Measurements from ENCODE around the gene LRRC45. TPM values are rescaled to one million over a fixed set of nuclear protein-coding genes. Genes with fewer than 3 reads are reported as not detected.

LRRC45 gene
- total RNA-seq, 2 experiments from 2014 or later = 16.5 to 17.3 TPM

- DNase-seq = no peak
Observed at GRCh38 chr17:82041144-82041814, 18.2 kb downstream of the LRRC45 start.

GRCh38 chr17:82042649-82043048 lies 19.5 kb downstream of the LRRC45 start:
- Mint-ChIP-seq H3K36me3 (no peaks in the 10 kb centered on the region), H3K27me3 (no peaks in the 10 kb centered on the region), H3K4me3 (no peak overlapping the region), H3K27ac (no peak overlapping the region), H3K4me1 (peaks cover 12% of the 10 kb centered on the region), H3K9me3 (no peaks in the 10 kb centered on the region)
- no peak for DNase-seq

More at GRCh38 chr17:82041144-82041814, 18.2 kb downstream of the LRRC45 start:
- H3K9me3 Mint-ChIP-seq = no peaks in the 10 kb centered on the region
- H3K4me1 Mint-ChIP-seq = peaks cover 12% of the 10 kb centered on the region
- no peak overlapping the region for H3K27ac Mint-ChIP-seq
- no peak overlapping the region for H3K4me3 Mint-ChIP-seq
- no peaks in the 10 kb centered on the region for H3K27me3 Mint-ChIP-seq
- no peaks in the 10 kb centered on the region for H3K36me3 Mint-ChIP-seq

GRCh38 chr17:82043507-82043906 lies 20.4 kb downstream of the LRRC45 start:
- Mint-ChIP-seq H3K27me3 (no peaks in the 10 kb centered on the region), H3K4me1 (peaks cover 8% of the 10 kb centered on the region), H3K9me3 (no peaks in the 10 kb centered on the region), H3K27ac (no peak overlapping the region), H3K4me3 (no peak overlapping the region), H3K36me3 (no peaks in the 10 kb centered on the region)
- no peak for DNase-seq

GRCh38 chr17:82045936-82046484 lies 22.9 kb downstream of the LRRC45 start:
- H3K4me3 Mint-ChIP-seq = no peak overlapping the region
- H3K4me1 Mint-ChIP-seq = peaks cover 6% of the 10 kb centered on the region
- H3K27me3 Mint-ChIP-seq = no peaks in the 10 kb centered on the region
- H3K9me3 Mint-ChIP-seq = no peaks in the 10 kb centered on the region
- no peak for DNase-seq
- no peaks in the 10 kb centered on the region for H3K36me3 Mint-ChIP-seq
- no peak overlapping the region for H3K27ac Mint-ChIP-seq

GRCh38 chr17:82046903-82047302 lies 23.8 kb downstream of the LRRC45 start:
- Mint-ChIP-seq H3K27me3 (no peaks in the 10 kb centered on the region), H3K27ac (no peak overlapping the region), H3K4me3 (no peak overlapping the region), H3K4me1 (peaks cover 6% of the 10 kb centered on the region), H3K36me3 (no peaks in the 10 kb centered on the region), H3K9me3 (no peaks in the 10 kb centered on the region)
- DNase-seq = no peak

- H3K27ac Mint-ChIP-seq = no peak overlapping the region
- peaks cover 6% of the 10 kb centered on the region for H3K4me1 Mint-ChIP-seq
- no peak for DNase-seq
- H3K27me3 Mint-ChIP-seq = no peaks in the 10 kb centered on the region
- no peak overlapping the region for H3K4me3 Mint-ChIP-seq
- no peaks in the 10 kb centered on the region for H3K9me3 Mint-ChIP-seq
- no peaks in the 10 kb centered on the region for H3K36me3 Mint-ChIP-seq
Observed at GRCh38 chr17:82047379-82047778, 24.3 kb downstream of the LRRC45 start.

- Mint-ChIP-seq H3K4me1 (peaks cover 10% of the 10 kb centered on the region), H3K4me3 (no peak overlapping the region), H3K9me3 (no peaks in the 10 kb centered on the region), H3K27me3 (no peaks in the 10 kb centered on the region), H3K27ac (no peak overlapping the region), H3K36me3 (no peaks in the 10 kb centered on the region)
- DNase-seq = no peak
Observed at GRCh38 chr17:82047914-82048570, 24.9 kb downstream of the LRRC45 start.

GRCh38 chr17:82048571-82048971 lies 25.5 kb downstream of the LRRC45 start:
- H3K27me3 Mint-ChIP-seq = no peaks in the 10 kb centered on the region
- H3K4me3 Mint-ChIP-seq = no peak overlapping the region
- H3K36me3 Mint-ChIP-seq = no peaks in the 10 kb centered on the region

GRCh38 chr17:82049106-82049505 lies 26.0 kb downstream of the LRRC45 start:
- H3K27me3 Mint-ChIP-seq = no peaks in the 10 kb centered on the region
- H3K27ac Mint-ChIP-seq = no peak overlapping the region
- peaks cover 14% of the 10 kb centered on the region for H3K4me1 Mint-ChIP-seq
- no peak for DNase-seq
- H3K9me3 Mint-ChIP-seq = no peaks in the 10 kb centered on the region
- no peak overlapping the region for H3K4me3 Mint-ChIP-seq
- H3K36me3 Mint-ChIP-seq = no peaks in the 10 kb centered on the region

More at GRCh38 chr17:82048571-82048971, 25.5 kb downstream of the LRRC45 start:
- Mint-ChIP-seq H3K27ac (no peak overlapping the region), H3K9me3 (no peaks in the 10 kb centered on the region), H3K4me1 (peaks cover 14% of the 10 kb centered on the region)
- DNase-seq = no peak

- Mint-ChIP-seq H3K4me3 (no peak overlapping the region), H3K27me3 (no peaks in the 10 kb centered on the region), H3K4me1 (peaks cover 14% of the 10 kb centered on the region), H3K36me3 (no peaks in the 10 kb centered on the region), H3K9me3 (no peaks in the 10 kb centered on the region), H3K27ac (no peak overlapping the region)
- DNase-seq = no peak
Observed at GRCh38 chr17:82049521-82049971, 26.4 kb downstream of the LRRC45 start.

GRCh38 chr17:82050152-82050760 lies 27.2 kb downstream of the LRRC45 start:
- H3K27ac Mint-ChIP-seq = peak overlapping the region; percentile 47
- H3K36me3 Mint-ChIP-seq = no peaks in the 10 kb centered on the region
- H3K27me3 Mint-ChIP-seq = no peaks in the 10 kb centered on the region
- H3K9me3 Mint-ChIP-seq = no peaks in the 10 kb centered on the region
- peak overlapping the region; percentile 82 for H3K4me3 Mint-ChIP-seq
- DNase-seq = no peak
- peaks cover 16% of the 10 kb centered on the region for H3K4me1 Mint-ChIP-seq

GRCh38 chr17:82050761-82051641 lies 27.9 kb downstream of the LRRC45 start:
- peak overlapping the region; percentile 82 for H3K4me3 Mint-ChIP-seq
- no peaks in the 10 kb centered on the region for H3K27me3 Mint-ChIP-seq
- peak overlapping the region; percentile 47 for H3K27ac Mint-ChIP-seq
- H3K9me3 Mint-ChIP-seq = no peaks in the 10 kb centered on the region
- H3K4me1 Mint-ChIP-seq = peaks cover 16% of the 10 kb centered on the region
- DNase-seq = no peak
- H3K36me3 Mint-ChIP-seq = no peaks in the 10 kb centered on the region

GRCh38 chr17:82051776-82052637 lies 28.9 kb downstream of the LRRC45 start, which contains the start of the genes GPS1 and RFNG:
TSS of gene GPS1 (plus strand) at chr17:82051898. CDS start at chr17:82051932, 34 bp downstream.
TSS of gene RFNG (minus strand) at chr17:82051811. CDS start at chr17:82051766, 45 bp downstream.
- H3K9me3 Mint-ChIP-seq = no peaks in the 10 kb centered on the region
- peaks cover 16% of the 10 kb centered on the region for H3K4me1 Mint-ChIP-seq
- H3K4me3 Mint-ChIP-seq = peak within 1 kb of the TSS; percentile 91
- DNase-seq = peak; percentile 89
- H3K36me3 Mint-ChIP-seq = no peaks in the 10 kb centered on the region
- no peaks in the 10 kb centered on the region for H3K27me3 Mint-ChIP-seq
- peak within 1 kb of the TSS; percentile 56 for H3K27ac Mint-ChIP-seq

Measured in activated naive CD8-positive, alpha-beta T cell treated with anti-CD3 and anti-CD28 coated beads for 36 hours (primary cell).